HL-60 (cell line): ENCODE results near the gene ANGEL2.

Source experiments
- DNase-seq, 2 experiments: peaks; one replicate each; pipeline ENCODE4 v3.0.0-alpha.2; 2010 to 2020; ENCODE audit warnings: low read depth in 1 of 2, low spot score in 1 of 2
- H3K27ac ChIP-seq: fragments of 250-450 bp; sonication (Bioruptor Pico); replicated peaks from 2 replicates; pipeline ENCODE4 v1.5.1; 2020; ENCODE audit warnings: mild to moderate bottlenecking, moderate library complexity
- H3K27me3 ChIP-seq: fragments of 250-450 bp; sonication (Bioruptor Pico); 2 replicates; pipeline ENCODE4 v1.5.1; 2021; ENCODE audit warnings: mild to moderate bottlenecking, moderate library complexity; ENCODE audit not compliant: insufficient read depth, poor library complexity, severe bottlenecking
- H3K4me3 ChIP-seq: replicated peaks from 2 replicates; pipeline ENCODE4 v1.5.1; 2011; ENCODE audit warnings: mild to moderate bottlenecking, control low read depth, low read length; ENCODE audit not compliant: insufficient read depth
- CTCF ChIP-seq: IDR thresholded peaks from one replicate; pipeline ENCODE4 v1.5.1; 2011; ENCODE audit warnings: low read length, control low read depth, inconsistent platforms; ENCODE audit not compliant: insufficient read depth
- GABPA ChIP-seq: IDR thresholded peaks from 2 replicates; pipeline ENCODE4 v1.6.1; 2012; ENCODE audit warnings: low read depth
- POLR2AphosphoS5 ChIP-seq: IDR thresholded peaks from 2 replicates; pipeline ENCODE4 v1.6.1; 2012; ENCODE audit warnings: low read depth
- REST ChIP-seq: IDR thresholded peaks from 2 replicates; pipeline ENCODE4 v1.6.1; 2012; ENCODE audit warnings: low read depth; ENCODE audit not compliant: insufficient replicate concordance
- SPI1 ChIP-seq: IDR thresholded peaks from 2 replicates; pipeline ENCODE4 v1.6.1; 2012; ENCODE audit warnings: low read depth, mild to moderate bottlenecking, borderline replicate concordance

ANGEL2 gene

GRCh38 chr1:212975111-212975918 lies 40.4 kb downstream of the ANGEL2 start:
- TF ChIP-seq CTCF (no peak), REST (no peak), POLR2AphosphoS5 (no peak), GABPA (no peak), SPI1 (no peak)
- peaks cover under 1% of the 10 kb centered on the region for H3K27me3 ChIP-seq
- no peak overlapping the region for H3K4me3 ChIP-seq
- DNase-seq, result no peak
- no peak overlapping the region for H3K27ac ChIP-seq

GRCh38 chr1:212974711-212975110 lies 41.0 kb downstream of the ANGEL2 start:
- DNase-seq, result no peak
- no peak for TF ChIP-seq GABPA
- Histone ChIP-seq H3K4me3 (no peak overlapping the region), H3K27me3 (peaks cover 3% of the 10 kb centered on the region), H3K27ac (no peak overlapping the region)

- no peak overlapping the region for H3K4me3 ChIP-seq
- peaks cover 5% of the 10 kb centered on the region for H3K27me3 ChIP-seq
- no peak for DNase-seq
- H3K27ac ChIP-seq, result no peak overlapping the region
- no peak for TF ChIP-seq GABPA
- TF ChIP-seq POLR2AphosphoS5, result no peak
- no peak for TF ChIP-seq REST
- TF ChIP-seq SPI1, result no peak
- no peak for TF ChIP-seq CTCF
These were observed 41.8 kb downstream of the ANGEL2 start for GRCh38 chr1:212973899-212974298.

- DNase-seq, result no peak
- TF ChIP-seq POLR2AphosphoS5 (no peak), CTCF (no peak), SPI1 (no peak), REST (no peak), GABPA (no peak)
- H3K4me3 ChIP-seq, result no peak overlapping the region
- H3K27me3 ChIP-seq, result peaks cover 5% of the 10 kb centered on the region
- H3K27ac ChIP-seq, result no peak overlapping the region
These were observed 42.2 kb downstream of the ANGEL2 start for GRCh38 chr1:212973426-212973825.
